Stimulated activated naive CD8-positive, alpha-beta T cell treated with anti-CD3 and anti-CD28 coated beads, Interleukin-15, Interleukin-2, amounts not matched to agents 100 U/mL and 50 U/mL, for 24 hours (primary cell): ENCODE measurements around the gene WNT5B.
"Not testable (repeated sequence)": the region's sequence is repeated elsewhere in the genome, so short reads cannot be mapped to it uniquely, and the experiment has no call there.

Source experiments
- ATAC-seq: fragments of 150-1000 bp; cut with Tn5 transposase; one replicate; pipeline ENCODE4 v1.10.0; 2021
- DNase-seq: peaks from one replicate; pipeline ENCODE4 v3.0.0; 2021

Gene WNT5B

GRCh38 chr12:1598757-1599156, 30.3 kb upstream of the WNT5B start:
- DNase-seq (no peak), ATAC-seq (no peak)

- not testable (repeated sequence) for ATAC-seq, DNase-seq
Observed at GRCh38 chr12:1602706-1603105, 26.3 kb upstream of the WNT5B start.

GRCh38 chr12:1603269-1603993, 25.6 kb upstream of the WNT5B start:
- DNase-seq (no peak), ATAC-seq (no peak)

- no peak for ATAC-seq
- DNase-seq: no peak
Observed at GRCh38 chr12:1604464-1604863, 24.6 kb upstream of the WNT5B start.

- peak; percentile 57 for ATAC-seq
- DNase-seq: peak; percentile 55
Observed at GRCh38 chr12:1605129-1606020, 23.7 kb upstream of the WNT5B start.

GRCh38 chr12:1606021-1606622, 22.9 kb upstream of the WNT5B start:
- ATAC-seq: peak; percentile 48
- peak; percentile 79 for DNase-seq

- DNase-seq (no peak), ATAC-seq (no peak)
Observed at GRCh38 chr12:1607940-1608712, 20.9 kb upstream of the WNT5B start.

- no peak for DNase-seq
Observed at GRCh38 chr12:1608713-1609119, 20.3 kb upstream of the WNT5B start.

GRCh38 chr12:1610072-1610643, 18.9 kb upstream of the WNT5B start:
- DNase-seq: no peak
- ATAC-seq: no peak

More at GRCh38 chr12:1608713-1609119, 20.3 kb upstream of the WNT5B start:
- ATAC-seq: no peak

GRCh38 chr12:1611803-1612572, 17.0 kb upstream of the WNT5B start:
- no peak for DNase-seq
- ATAC-seq: no peak

- DNase-seq (no peak), ATAC-seq (no peak)
Observed at GRCh38 chr12:1613860-1614259, 15.2 kb upstream of the WNT5B start.

- DNase-seq (no peak), ATAC-seq (no peak)
Observed at GRCh38 chr12:1614360-1614759, 14.7 kb upstream of the WNT5B start.

GRCh38 chr12:1616233-1617066, 12.6 kb upstream of the WNT5B start:
- ATAC-seq (no peak), DNase-seq (no peak)

- ATAC-seq (no peak), DNase-seq (no peak)
Observed at GRCh38 chr12:1618489-1618888, 10.5 kb upstream of the WNT5B start.

- DNase-seq: no peak
- ATAC-seq: no peak
Observed at GRCh38 chr12:1619159-1619558, 9.9 kb upstream of the WNT5B start.

GRCh38 chr12:1619587-1619986, 9.4 kb upstream of the WNT5B start:
- DNase-seq (no peak), ATAC-seq (no peak)

- DNase-seq (no peak), ATAC-seq (no peak)
Observed at GRCh38 chr12:1620092-1620491, 8.9 kb upstream of the WNT5B start.

GRCh38 chr12:1622406-1622805, 6.6 kb upstream of the WNT5B start:
- no peak for ATAC-seq

GRCh38 chr12:1629338-1630132, 504 bp downstream of the WNT5B start:
- ATAC-seq: no peak

More at GRCh38 chr12:1622406-1622805, 6.6 kb upstream of the WNT5B start:
- no peak for DNase-seq

More at GRCh38 chr12:1629338-1630132, 504 bp downstream of the WNT5B start:
- DNase-seq: no peak
